Measurements from ENCODE around the gene ZCWPW1.
A peak's percentile ranks its signal among the peaks of the same experiment; 100 is the strongest.

ZCWPW1 gene

GRCh38 chr7:100431286-100431735 is 2.8 kb upstream of the ZCWPW1 start:
- DNase-seq: no peak

GRCh38 chr7:100430493-100431285 is 2.2 kb upstream of the ZCWPW1 start:
- DNase-seq: no peak

- DNase-seq: peak; percentile 99
Measured at GRCh38 chr7:100429637-100430492, 1.4 kb upstream of the ZCWPW1 start, which contains the start of gene MEPCE. Gene MEPCE, plus strand, starts transcription at chr7:100429831. Its CDS starts 188 bp downstream, at chr7:100430019.

- peak; percentile 100 for DNase-seq
Measured at GRCh38 chr7:100428967-100429636, 599 bp upstream of the ZCWPW1 start.

GRCh38 chr7:100427762-100428198 is 723 bp downstream of the ZCWPW1 start:
- no peak for DNase-seq

GRCh38 chr7:100426516-100426915 is 2.0 kb downstream of the ZCWPW1 start:
- DNase-seq: no peak

GRCh38 chr7:100425347-100425746 is 3.2 kb downstream of the ZCWPW1 start:
- no peak for DNase-seq

GRCh38 chr7:100423315-100423714 is 5.2 kb downstream of the ZCWPW1 start:
- DNase-seq: no peak

- DNase-seq: no peak
Measured at GRCh38 chr7:100419660-100420226, 8.8 kb downstream of the ZCWPW1 start.

- DNase-seq: no peak
Measured at GRCh38 chr7:100418930-100419659, 9.4 kb downstream of the ZCWPW1 start.

GRCh38 chr7:100415448-100415847 is 13.1 kb downstream of the ZCWPW1 start:
- DNase-seq: no peak

- no peak for DNase-seq
Measured at GRCh38 chr7:100413889-100414288, 14.6 kb downstream of the ZCWPW1 start.

GRCh38 chr7:100413346-100413745 is 15.2 kb downstream of the ZCWPW1 start:
- DNase-seq: no peak

- DNase-seq: no peak
Measured at GRCh38 chr7:100411101-100411500, 17.4 kb downstream of the ZCWPW1 start.

- peak; percentile 89 for DNase-seq
Measured at GRCh38 chr7:100407285-100408180, 21.0 kb downstream of the ZCWPW1 start.

GRCh38 chr7:100406767-100407166 is 21.7 kb downstream of the ZCWPW1 start:
- peak; percentile 75 for DNase-seq

- no peak for DNase-seq
Measured at GRCh38 chr7:100402241-100402640, 26.3 kb downstream of the ZCWPW1 start.

GRCh38 chr7:100401811-100402210 is 26.7 kb downstream of the ZCWPW1 start:
- DNase-seq: no peak

- peak; percentile 37 for DNase-seq
Measured at GRCh38 chr7:100400656-100401055, 27.8 kb downstream of the ZCWPW1 start.

- no peak for DNase-seq
Measured at GRCh38 chr7:100400041-100400440, 28.5 kb downstream of the ZCWPW1 start.

- no peak for DNase-seq
Measured at GRCh38 chr7:100398239-100398638, 30.3 kb downstream of the ZCWPW1 start.

Measured in DMS53 (cell line).